LNCAP (cell line): Measurements from ENCODE around the gene MCCD1.

Experiments
- CTCF ChIP-seq: fragments of 450-650 bp; IDR thresholded peaks from 2 replicates; pipeline ENCODE4 v1.5.1; 2017; ENCODE audit warnings: mild to moderate bottlenecking

MCCD1 gene

GRCh38 chr6:31577579-31577966 is 48.8 kb downstream of the MCCD1 start:
- no peak for TF ChIP-seq CTCF

- no peak for TF ChIP-seq CTCF
Observed at GRCh38 chr6:31578184-31579118, 49.7 kb downstream of the MCCD1 start.

- no peak for TF ChIP-seq CTCF
Observed at GRCh38 chr6:31579119-31579505, 50.4 kb downstream of the MCCD1 start.
